ENCODE measurements around the gene KCNE4. TPM values are rescaled to one million over a fixed set of nuclear protein-coding genes. Genes with fewer than 3 reads are reported as not detected.

KCNE4 gene, protein sequence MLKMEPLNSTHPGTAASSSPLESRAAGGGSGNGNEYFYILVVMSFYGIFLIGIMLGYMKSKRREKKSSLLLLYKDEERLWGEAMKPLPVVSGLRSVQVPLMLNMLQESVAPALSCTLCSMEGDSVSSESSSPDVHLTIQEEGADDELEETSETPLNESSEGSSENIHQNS
- polyA plus RNA-seq (ENCODE audit: insufficient read length in 3 of 3): 10 to 100 TPM; 15.7 to 17.0 (median 16.5) TPM

DNA sequence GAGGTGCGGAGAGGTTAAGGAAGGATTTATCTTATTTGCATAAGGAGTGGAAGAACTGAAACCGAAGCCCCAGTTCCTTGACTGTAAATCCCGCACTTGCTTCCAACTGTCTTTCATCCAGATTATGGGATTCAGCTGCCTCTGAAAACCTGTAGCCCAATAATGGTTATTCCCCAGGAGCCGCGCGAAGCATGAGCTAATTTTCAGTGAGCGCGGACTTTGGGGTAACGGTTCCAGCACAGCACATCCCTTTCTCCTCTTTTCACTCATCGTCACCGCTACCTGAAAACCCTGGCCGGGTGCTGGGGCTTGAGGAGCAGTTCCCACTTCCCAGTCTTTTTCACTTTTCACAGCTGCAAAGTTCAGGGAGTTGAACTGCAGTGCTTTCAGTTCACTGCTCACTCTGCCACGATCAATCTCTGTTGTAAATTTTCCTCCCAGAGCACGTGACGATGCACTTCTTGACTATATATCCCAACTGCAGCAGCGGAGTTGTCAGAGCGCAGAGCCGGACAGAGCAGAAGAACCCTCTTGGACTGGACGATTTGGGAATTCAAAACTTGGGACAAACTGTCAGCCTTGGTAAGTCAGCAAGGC is at the start of gene KCNE4:
Gene KCNE4, plus strand, starts transcription at position 498 of the 597 bp plus-strand sequence. CDS start 641 bp downstream, outside the sequence.
- DNase-seq (ENCODE audit: low read depth in 3 of 3, low spot score in 2 of 3): peak in 2 of 3 donors; percentile 64 to 73

DNA sequence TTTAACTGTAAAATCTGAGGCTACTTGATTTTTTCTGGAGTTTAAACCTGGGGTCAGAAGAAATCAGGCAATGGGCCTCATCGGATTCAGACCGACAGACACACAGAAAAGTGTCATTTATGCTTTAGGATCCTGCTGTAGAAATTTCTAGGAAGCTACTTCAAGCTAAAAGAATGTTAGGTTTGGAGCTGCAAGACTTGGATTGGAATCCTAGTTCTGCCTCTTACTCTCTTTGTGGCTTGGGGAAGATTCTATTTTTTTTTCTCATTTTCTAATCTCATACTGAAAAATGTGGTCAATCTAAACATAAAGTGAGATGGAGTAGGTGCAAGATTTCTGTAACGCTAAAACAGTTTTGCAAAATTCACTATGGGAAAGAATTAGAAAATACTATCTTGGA is 48.8 kb upstream of the KCNE4 start:
- DNase-seq (ENCODE audit: low read depth in 3 of 3, low spot score in 2 of 3): no peak

DNA sequence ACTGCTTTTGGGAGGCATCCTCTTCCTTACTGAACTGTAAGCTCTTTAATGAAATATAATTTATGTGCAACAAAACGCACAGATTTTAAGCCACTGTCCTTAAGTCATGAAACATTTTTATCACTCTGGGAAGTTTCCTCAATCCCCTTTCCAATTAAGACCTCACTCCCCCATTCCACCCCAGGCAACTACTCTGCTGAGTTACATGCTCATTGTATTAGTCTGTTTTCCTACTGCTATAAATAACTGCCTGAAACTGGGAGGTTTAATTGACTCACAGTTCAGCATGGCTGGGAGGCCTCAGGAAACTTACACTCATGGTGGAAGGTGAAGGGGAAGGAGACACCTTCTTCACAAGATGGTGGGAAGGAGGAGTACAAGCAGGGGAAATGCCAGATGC is 46.5 kb upstream of the KCNE4 start:
- no peak for DNase-seq (ENCODE audit: low read depth in 3 of 3, low spot score in 2 of 3)

DNA sequence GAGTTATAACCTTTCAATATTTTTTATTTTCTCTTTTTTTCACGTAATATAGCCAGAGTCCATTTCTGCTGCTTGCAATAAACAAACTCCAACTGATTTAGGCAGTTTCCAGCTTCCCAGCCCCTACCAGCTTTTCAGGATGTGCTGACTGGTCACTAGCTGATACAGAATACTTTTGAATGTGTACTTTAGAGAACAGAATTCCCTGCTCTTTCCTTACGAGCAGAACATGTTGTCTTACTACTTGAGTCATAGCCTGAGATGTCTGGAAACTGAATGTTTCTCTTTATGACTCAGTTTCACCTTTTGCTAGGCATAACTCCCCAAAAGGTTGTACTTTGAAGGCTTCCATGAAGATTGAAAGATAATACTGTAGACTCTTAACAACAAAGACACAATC is 44.5 kb upstream of the KCNE4 start:
- DNase-seq (ENCODE audit: low read depth in 3 of 3, low spot score in 2 of 3): no peak

DNA sequence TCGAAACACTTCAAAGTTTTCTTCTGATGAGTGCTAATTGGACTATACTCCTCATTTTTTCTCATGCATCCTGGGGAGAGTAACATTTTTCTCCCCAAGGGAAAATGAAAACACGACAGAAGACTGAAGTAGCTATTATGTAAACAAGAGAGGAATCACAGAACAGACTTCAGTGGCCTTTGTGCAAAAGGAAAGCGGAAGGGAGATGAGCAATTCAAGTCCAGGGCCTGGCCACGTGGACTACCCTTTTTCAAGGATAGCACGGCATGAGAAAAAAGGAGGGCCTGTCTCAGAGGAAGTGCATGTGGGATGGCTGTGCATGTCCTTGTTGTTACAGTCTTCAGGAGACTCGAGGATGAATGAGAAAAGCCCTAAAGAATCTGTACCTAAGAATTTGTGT is 43.8 kb upstream of the KCNE4 start:
- DNase-seq (ENCODE audit: low read depth in 3 of 3, low spot score in 2 of 3): no peak

DNA sequence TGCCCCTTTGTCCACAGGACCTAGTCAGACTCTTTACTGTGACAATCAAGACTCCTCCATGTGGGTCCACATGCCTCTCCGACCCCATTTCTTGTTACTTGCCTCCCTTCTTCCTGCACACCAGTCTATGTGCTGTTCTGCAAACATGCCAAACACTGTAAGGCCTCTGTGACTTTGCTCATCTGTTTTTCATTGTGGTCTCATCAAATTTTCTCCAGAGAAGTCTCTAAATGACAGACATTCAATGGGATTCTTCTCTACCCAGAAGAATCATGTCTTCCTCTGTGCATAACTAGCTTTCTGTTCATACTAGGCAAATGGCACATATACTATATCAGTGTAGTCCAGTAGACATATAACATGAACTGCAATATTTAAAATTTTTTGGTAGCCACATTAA is 43.0 kb upstream of the KCNE4 start:
- no peak for DNase-seq (ENCODE audit: low read depth in 3 of 3, low spot score in 2 of 3)

DNA sequence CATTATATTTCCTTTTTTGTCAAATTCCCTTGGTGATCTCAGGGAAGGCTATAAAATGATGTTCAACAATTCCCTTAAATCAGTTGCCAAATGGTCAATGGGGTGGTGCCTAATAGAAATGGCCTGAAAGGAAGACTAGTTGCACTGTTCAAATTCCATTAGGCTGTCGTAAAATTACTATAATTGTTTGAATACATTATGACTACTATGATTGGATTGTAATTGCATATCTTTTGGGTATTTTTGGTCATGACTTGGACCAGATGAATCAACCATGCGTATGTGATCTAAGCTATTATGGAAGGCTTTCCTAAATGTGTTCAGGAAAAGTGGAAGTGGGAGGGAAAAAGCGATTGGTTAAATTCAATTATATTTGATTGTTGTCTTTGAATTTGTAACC is 41.3 kb upstream of the KCNE4 start:
- DNase-seq (ENCODE audit: low read depth in 3 of 3, low spot score in 2 of 3): no peak

DNA sequence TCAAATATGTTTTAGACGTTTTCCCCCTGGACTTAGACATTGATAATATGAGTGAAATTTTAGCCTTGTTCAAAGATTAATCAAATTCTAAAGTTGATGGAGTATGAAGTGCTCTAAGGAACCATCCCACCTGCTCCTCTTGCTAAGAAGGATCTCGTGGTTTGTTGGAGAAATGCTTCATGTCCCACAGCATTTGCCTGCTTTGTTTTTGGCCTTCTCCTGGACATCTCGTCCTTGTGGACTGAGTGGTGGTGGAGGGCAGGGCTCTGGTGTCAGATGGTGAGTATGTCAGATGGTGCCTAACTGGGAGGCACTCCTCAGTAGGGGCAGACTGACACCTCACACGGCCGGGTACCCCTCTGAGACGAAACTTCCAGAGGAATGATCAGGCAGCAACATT is 39.7 kb upstream of the KCNE4 start:
- no peak for DNase-seq (ENCODE audit: low read depth in 3 of 3, low spot score in 2 of 3)

DNA sequence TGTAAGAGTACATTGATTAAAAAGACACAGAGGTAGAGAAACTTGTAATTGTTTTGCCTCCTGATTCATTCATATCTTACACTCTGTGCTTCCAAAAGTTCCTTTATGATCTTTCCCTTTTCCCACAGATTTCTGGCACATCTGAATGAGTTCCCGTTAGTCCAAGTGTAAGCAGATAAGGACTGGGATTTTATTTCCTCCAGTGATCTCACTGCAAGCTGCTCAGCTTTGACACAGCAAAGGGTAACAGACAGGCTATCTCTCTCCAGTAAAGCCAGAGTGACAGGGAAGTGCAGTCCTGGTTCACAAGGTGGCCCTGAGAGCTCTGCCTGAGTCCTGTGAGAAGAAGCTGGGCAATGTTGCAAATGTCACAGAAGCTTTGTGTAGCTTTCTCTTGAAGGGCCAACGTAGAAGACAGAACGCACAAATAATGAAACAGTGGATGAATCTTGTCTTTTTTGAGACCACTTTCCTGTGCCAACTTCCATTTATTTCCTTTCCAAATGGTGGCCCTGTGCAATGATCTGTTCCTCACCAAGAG is 32.5 kb upstream of the KCNE4 start:
- DNase-seq (ENCODE audit: low read depth in 3 of 3, low spot score in 2 of 3): no peak

DNA sequence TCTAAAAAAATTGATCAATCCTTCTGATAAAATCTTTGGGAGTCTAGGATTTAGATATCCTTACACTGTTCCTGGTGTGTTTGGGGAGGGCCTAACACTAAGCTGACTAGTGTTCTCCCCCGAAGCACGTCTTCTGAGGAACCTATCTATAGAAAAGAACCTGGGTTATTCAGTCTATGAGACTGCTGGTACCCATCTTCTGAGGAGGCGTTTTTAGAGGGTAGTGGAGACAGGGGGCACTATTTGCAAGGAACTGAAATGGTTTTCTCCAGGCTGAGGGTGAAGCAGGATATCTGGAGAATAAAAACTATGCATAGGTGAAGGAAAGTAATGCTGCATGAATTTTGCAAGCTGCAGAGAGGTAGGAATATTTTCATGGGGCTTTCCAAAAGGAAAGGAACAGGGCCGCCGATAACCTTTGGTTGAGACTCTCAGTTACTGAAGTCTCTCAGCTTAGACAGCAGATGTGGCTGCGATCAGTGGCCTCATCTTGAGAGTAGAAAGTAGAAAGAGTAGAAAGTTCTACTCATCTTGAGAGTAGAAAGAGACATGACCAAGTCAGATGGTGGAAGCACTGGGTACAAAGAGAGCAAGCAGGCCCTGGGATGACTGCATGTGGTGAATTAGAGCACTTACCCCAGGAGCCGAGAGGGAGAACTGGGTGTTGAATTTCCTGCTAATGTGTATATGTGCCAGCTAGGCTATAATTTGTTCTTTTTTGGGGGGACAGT is 31.8 kb upstream of the KCNE4 start:
- DNase-seq (ENCODE audit: low read depth in 3 of 3, low spot score in 2 of 3): no peak

DNA sequence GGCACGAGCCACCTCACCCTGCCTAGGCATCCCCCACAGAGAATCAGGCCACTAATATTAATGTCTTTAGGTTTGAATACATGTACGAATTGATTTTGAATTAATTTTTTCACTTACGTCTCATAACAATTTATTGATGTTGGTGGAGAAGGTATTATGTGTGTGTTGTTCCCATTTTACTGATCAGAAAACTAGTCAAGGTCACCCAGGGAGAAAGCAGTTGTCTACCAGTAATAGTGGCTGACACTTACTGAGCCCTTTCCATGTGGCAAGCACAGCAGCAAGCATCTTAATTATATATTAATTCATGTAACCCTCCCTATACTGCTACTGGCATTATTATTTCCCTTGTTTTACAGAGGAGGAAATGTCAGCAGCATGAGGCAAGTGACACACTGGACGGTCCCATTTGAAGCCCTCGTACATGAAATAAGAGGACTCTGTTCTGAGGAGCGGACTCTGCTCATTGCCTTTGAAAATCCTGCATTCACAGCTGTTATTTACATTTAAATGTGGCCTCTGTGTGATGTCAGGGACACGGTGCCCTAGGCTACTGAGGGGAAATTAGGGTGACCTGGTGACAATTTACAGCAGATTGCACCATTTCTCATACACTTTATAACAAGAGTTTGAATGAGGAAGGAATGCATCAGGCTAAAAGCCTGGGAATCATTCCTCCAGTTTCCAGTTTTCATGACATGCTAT is 30.9 kb upstream of the KCNE4 start:
- DNase-seq (ENCODE audit: low read depth in 3 of 3, low spot score in 2 of 3): no peak

DNA sequence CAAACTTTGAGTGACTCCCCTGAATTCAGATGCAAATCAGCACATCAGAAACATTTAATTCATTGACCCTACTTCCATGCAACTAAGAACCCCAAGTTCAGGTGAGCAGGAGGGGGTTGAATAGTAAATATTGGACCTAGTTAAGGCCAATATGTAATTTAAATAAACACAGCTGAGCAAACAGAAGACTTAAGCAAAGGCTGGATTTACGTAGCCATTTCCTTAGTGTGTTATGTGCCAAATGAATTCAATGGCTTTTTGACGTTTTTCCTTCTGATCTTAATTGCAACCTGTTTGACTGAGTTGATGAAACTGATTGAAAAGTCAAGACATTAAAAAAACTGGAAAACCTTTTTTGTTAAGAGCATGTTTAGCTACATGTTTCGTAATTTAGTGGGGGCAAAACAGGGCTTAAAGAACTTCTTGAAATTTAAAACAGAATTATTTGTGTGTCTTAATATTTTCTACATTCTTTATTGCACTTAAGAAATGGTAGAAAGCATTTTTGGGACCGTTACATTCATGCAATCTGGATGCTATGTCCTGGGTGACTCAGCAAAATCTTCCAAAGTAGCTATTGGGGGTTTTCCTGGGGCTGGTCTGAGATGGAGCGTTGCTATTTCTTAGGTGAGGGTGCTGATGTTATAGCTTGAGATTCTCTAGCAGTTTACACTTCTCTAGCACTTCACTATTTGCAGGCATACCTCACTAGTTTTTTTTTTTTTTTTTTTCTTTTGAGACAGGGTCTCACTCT is 25.5 kb upstream of the KCNE4 start:
- no peak for DNase-seq (ENCODE audit: low read depth in 3 of 3, low spot score in 2 of 3)

DNA sequence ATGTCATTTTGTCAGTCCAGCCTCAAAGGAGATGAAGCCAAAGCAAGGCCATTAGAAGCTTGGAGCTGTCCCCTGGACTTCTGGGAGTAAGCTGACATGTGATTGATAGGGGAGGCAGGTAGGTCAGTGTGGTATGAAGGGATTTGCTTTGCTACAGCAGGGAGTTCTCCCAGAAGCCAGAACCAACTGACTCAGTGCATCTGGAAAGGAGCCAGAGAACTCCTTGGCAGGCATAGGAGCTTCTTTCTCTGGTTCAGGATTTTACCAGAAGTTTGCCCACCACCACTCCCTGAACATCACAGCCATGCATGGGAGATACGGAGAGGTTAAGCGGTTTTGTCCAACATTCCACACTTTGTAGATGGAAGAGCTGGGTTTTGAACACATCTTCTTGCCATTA is 24.5 kb upstream of the KCNE4 start:
- DNase-seq (ENCODE audit: low read depth in 3 of 3, low spot score in 2 of 3): no peak

DNA sequence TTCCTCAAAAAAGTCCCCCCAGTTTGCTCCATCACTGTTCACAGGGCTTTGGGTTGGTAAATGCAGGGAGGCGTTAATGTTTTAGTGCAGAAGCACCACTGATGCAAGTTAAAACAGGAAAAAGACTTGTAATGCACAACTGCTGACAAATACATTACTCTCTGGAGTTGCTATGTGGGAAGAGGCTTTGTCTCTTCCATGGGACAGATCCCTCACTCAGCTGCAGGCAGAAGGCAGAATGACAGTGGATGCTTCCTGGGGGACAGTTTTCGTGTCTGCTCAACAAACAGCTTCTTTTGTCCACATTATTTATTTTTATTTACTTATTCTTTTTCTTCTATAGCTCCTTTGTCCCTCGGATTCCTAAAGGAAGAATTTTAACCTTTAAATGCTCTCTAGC is 22.7 kb upstream of the KCNE4 start:
- no peak for DNase-seq (ENCODE audit: low read depth in 3 of 3, low spot score in 2 of 3)

DNA sequence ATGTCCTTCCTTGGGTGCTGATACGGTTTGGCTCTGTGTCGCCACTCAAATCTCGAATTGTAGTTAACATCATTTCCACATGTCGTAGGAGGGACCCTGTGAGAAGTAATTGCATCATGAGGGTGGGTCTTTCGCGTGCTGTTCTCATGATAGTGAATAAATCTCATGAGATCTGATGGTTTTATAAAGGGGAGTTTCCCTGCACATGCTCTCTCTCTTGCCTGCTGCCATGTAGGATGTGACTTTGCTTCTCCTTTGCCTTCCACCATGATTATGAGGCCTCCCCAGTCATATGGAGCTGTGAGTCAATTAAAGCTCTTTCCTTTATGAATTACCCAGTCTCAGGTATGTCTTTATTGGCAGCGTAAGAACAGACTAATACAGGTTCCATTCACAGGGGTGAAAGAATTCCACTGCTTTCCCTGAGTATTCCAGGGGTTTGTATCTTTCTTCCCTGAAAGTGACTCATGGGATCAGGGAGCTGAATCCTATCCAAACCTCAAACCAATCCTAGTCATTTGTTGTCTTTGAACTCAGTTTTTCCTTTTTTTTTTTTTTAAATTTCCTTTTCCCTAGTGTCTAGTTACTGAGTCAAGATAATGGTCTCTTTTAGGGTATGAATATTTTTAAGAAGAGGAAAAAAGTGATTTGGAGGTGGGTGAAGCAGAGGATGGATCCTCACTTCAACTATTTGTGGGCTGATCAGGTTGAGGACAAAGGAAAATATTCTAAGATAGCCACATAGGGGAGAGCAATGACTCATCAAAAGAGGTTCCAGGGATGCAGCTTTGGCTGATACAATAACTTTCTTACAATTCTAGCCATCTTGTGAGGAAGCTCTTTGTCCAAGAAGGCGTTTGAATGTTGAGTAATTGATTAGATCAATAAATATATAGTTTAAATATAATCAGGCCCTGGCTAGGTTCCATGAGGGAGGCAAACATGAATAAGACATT is 19.5 kb upstream of the KCNE4 start:
- no peak for DNase-seq (ENCODE audit: low read depth in 3 of 3, low spot score in 2 of 3)

DNA sequence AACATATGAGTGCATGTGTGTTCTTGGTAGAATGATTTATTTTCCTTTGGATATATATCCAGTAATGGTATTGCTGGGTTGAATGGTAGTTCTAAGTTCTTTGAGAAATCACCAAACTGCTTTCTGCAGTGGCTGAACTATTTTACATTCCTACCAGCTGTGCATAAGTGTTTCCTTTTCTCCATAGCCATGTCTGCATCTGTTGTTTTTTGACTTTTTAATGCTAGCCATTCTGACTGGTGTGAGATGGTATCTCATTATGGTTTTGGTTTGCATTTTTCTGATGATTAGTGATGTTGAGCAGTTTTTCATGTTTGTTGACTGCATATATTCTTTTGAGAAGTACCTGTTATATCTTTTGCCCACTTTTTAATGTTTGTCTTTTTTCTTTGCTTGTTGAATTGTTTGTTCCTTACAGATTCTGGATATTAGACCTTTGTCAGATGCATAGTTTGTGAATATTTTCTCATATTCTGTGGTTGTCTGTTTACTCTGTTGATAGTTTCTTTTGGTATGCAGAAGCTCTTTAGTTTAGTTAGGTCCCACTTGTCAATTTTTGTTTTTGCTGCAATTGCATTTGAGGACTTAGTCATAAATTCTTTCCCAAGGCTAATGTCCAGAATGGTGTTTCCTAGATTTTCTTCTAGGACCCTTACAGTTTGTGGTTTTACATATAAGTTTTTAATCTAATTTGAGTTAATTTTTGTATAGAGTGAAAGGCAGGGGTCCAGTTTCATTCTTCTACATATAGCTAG is 17.6 kb upstream of the KCNE4 start:
- no peak for DNase-seq (ENCODE audit: low read depth in 3 of 3, low spot score in 2 of 3)

DNA sequence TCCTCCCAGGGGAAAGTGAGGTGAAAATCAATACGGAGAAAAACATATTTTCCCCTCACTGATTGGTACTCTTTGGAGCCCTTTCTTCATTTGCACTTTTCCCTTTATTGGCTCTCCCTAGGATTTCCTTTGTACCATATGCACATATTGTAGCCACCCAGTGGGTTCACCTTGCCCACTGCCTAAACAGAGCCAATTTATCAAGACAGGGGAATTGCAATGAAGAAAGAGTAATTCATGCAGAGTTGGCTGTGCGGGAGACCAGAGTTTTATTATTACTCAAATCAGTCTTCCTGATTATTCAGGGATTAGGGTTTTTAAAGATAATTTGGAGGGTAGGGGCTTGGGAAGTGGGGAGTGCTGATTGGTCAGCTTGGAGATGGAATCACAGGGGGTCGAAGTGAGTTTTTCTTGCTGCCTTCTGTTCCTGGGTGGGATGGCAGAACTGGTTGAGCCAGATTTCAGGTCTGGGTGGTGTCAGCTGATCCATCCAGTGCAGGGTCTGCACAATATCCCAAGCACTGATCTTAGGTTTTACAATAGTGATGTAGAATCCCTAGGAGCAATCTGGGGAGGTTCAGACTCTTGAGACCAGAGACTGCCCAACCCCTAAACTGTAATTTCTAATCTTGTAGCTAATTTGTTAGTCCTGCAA is 15.1 kb upstream of the KCNE4 start:
- DNase-seq (ENCODE audit: low read depth in 3 of 3, low spot score in 2 of 3): no peak

DNA sequence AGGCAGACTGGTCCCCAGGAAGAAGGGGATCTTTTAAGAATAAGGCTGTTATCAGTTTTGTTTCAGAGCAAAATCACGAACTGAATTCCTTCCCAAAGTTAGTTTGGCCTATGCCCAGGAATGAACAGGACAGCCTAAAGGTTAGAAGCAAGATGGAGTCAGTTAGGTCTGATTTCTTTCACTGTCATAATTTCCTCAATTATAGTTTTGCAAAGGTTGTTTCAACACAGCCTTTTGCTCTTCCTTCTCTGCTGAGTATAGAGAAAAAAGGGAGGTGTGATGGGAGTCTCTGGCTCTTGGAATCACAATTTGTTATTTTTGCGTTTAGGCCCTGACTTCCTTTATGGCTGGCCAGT is 14.6 kb upstream of the KCNE4 start:
- no peak for DNase-seq (ENCODE audit: low read depth in 3 of 3, low spot score in 2 of 3)

Data from right renal cortex interstitium (tissue), 3 donors.